Vagina (tissue), 2 donors: ENCODE data around the gene RANBP3.

Source experiments
- CTCF ChIP-seq, 3 experiments: fragments of 450-650 bp in 2 of 3; fragments of 200-600 bp in 1 of 3; sonication (generic) in 1 of 3; IDR thresholded peaks; one replicate each; pipeline ENCODE4 v1.5.1; 2017 to 2019; ENCODE audit warnings: antibody characterized with exemption in 3 of 3, mild to moderate bottlenecking in 2 of 3, moderate library complexity in 2 of 3
- POLR2A ChIP-seq, 2 donors: fragments of 450-650 bp; IDR thresholded peaks; one replicate each; pipeline ENCODE4 v1.6.1; 2017; ENCODE audit warnings: antibody characterized with exemption in 2 of 2, mild to moderate bottlenecking in 2 of 2, moderate library complexity in 2 of 2

- TF ChIP-seq CTCF (IDR thresholded peaks at IDR 0.05) (no peak), POLR2A (IDR thresholded peaks at IDR 0.05) (no peak)
Observed at GRCh38 chr19:5943045-5943444, 34.9 kb downstream of the RANBP3 start.
